Measurements from ENCODE around the gene CATSPER1. TPM values are rescaled to one million over a fixed set of nuclear protein-coding genes. Genes with fewer than 3 reads are reported as not detected.
A peak's percentile ranks its signal among the peaks of the same experiment; 100 is the strongest.
"Not testable (repeated sequence)": the region's sequence is repeated elsewhere in the genome, so short reads cannot be mapped to it uniquely, and the experiment has no call there.

CATSPER1 gene
- total RNA-seq, 1 donor from 2014 or later: not detected

DNA sequence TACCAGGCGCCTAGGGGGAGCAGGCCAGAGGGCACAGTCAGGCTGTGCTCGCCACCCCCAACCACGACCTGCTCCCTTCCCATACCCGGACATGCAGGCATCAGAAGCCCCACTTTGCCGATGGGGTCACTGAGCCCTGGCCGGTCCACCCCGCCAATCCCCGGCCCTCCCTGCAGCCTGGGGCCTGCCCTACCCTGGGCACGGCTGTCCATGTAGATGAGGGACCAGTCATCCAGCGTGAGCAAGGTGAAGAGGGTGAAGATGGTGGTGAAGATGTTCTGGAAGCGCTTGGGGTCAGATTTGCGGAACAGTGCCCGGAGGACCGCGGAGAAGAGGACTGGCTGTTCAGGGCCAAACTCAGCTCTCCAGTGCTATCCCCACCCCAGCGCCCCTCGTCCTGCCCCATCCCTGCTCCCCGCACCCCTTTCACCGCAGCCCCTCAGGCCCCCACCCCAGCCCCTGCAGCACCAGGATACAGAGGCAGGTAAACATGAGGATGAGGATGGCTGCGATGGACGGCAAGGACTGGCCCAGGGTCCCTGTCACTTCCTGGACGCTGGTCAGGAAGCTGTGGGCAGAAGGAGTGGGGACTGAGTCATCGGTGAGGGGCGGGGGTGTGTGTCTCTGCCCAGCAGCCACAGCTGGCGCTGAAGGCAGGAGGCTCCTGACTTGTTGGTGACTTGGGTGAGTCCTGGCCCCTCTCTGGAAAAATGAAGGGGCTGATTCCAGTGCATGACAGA is 5.5 kb downstream of the CATSPER1 start:
- peak; percentile 72 to 85 for DNase-seq (ENCODE audit: low read depth in 2 of 2)

DNA sequence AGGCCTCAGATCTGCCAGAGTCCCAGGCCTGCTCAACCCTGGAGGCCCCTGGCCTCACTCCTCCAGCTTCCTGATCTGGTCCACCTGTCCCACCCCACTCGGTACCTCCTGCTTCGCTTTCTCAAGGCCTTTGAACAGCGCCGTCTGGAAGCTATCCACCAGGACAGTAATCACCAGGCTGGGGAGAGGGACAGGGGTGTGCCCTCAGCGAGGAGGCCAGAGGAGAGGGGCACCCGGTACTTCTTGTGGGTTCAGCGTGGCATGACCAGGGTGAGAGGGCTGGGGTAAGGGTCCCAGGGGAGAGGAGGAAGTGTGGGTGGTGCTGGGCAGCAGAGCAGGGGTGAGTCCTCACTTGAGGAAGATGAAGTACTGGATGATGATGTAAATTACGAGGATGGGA is 6.1 kb downstream of the CATSPER1 start:
- DNase-seq (ENCODE audit: low read depth in 2 of 2): no peak

DNA sequence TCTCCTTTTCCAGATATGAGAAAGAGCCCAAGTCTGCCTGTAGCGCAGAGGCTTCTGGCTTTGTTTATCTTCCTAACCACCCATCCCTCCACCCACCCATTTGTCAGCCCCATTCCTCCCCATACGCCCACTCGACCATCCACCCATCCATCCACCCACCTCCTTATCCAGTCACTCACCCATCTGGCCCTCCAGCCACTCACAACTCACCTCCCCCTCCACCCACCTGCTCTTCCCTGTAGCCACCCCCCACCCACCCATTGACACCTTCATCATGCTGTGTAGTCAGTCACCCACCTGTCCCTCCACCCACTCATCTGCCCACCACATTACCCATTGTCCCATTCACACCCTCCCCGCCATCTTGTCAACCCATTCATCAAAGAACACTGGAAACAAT is 9.0 kb downstream of the CATSPER1 start:
- DNase-seq (ENCODE audit: low read depth in 2 of 2): no peak

DNA sequence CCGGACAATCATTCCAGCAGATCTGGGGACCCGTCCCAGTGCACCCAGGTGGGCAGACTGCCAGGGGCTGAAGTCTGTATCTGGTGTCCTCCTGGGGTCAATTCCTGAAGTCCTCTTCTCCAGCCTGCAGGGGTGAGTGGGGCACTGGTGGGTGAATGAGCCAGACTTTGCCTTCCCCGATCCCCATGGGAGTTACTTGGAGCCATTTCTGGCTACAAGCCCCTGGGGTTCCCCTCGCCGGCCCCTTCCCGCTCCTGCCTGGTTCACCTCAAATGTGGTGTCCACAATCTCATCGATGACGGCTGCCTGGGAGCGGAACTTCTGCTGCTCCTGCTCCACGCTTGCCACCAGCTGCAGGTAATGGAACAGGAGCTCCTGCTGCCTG is 9.5 kb downstream of the CATSPER1 start:
- DNase-seq (ENCODE audit: low read depth in 2 of 2): no peak

DNA sequence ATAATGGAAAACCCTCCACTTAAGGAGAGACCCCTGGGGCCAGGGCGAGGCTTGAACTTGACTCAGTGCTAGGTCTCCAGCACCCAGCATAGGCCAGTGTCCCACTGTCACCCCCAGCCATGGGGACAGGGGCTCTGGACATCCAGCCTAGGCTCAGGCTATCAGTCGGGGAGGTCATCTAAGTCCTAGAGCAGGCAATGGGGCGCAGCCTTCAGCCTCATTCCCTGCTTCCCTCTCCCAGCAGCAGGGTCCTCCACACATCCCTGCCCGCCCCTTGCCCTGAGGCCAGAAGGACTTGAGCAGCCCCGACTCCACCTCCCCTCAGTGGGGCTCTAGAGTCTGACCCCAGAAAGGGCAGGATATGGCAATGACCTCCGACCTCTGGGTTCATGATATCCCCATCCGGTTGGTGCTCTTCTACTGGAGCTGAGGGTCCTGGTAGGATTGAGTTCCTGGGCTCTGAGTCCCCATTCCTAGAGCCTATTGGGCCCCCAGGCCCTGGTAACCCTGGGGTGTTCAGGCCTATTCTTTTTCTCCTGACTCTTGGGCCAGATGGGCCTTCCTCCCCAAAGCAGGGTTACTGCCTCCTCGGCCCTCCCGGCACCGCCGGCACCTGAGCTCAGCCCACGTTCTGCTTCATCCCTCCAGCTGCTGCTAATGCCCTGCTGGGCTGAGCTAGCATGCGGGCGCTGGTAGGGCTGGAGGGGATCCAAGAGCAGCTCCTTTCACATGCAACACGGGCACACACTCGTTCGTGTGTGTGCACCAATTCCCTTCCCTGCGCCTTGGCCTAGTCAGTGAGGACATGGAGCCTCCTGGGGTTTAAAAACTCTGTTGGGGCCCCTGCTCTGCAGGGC is 10.1 kb downstream of the CATSPER1 start:
- DNase-seq (ENCODE audit: low read depth in 2 of 2): no peak

DNA sequence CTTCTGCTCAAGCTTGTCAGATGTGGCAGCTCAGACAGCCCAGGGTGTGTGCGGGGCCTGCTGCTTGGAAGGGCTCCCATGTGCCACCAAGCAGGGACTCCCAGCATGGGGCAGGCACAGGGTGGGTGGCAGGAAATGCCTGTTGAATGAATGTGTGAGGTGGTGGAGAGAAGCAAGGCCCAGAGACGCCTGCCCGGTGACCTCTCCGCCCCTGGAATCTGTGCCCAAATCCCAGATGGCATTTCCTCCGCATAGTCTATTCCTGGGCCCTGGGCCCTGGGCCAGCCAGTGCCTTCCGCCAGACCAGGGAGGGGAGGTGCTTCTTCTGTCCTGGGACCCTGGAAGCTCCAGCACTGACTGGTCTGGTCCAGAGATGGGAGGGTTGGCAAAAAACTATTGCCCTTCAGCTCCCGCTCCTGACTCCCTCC is 10.8 kb downstream of the CATSPER1 start:
- peak; percentile 48 to 58 for DNase-seq (ENCODE audit: low read depth in 2 of 2)

DNA sequence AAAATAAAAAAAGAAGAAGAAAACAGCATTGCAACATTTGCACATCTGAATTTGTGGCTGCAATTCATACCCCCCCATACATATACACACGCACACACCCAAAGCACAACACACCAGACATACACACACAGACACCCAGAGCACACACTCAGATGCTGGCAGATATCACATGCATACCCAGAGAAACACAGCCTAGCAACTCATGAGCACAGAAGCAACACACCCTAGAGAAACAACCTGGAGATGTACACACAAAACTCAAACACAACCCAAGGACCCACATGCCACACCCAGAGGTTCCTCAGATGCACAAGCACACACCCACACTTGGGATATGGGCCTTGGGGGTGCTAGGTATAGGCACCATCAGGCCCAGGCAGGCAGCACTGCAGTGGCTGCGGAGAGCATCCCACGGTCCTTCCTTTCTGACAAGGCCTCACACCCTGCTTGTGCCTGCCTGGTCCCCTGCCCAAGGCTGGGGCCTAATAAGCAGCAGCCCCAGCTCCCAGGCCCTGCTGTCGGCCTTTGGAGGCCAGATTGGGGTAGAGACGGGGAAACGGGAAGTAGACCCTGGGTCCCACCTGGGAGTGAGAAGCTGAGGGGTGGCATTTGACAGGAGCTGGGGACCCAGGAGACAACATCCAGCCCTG is 11.3 kb downstream of the CATSPER1 start:
- no peak for DNase-seq (ENCODE audit: low read depth in 2 of 2)

DNA sequence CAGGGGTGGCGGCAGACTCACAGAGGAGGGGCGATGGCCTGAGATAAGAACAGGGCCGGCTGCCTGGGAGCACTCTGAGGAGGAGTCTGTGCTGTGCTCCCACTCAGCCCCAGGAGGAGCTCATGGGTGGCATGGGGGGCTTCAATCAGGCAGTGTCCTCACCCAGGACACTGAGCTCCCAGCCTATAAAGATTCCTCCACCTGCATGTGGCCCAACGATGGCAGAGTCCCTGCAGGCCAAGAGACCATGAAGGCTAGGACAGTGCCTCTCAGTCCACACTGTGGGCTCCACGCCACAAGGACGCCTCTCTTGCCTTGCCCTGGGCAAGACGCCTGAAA is 12.5 kb downstream of the CATSPER1 start:
- no peak for DNase-seq (ENCODE audit: low read depth in 2 of 2)

DNA sequence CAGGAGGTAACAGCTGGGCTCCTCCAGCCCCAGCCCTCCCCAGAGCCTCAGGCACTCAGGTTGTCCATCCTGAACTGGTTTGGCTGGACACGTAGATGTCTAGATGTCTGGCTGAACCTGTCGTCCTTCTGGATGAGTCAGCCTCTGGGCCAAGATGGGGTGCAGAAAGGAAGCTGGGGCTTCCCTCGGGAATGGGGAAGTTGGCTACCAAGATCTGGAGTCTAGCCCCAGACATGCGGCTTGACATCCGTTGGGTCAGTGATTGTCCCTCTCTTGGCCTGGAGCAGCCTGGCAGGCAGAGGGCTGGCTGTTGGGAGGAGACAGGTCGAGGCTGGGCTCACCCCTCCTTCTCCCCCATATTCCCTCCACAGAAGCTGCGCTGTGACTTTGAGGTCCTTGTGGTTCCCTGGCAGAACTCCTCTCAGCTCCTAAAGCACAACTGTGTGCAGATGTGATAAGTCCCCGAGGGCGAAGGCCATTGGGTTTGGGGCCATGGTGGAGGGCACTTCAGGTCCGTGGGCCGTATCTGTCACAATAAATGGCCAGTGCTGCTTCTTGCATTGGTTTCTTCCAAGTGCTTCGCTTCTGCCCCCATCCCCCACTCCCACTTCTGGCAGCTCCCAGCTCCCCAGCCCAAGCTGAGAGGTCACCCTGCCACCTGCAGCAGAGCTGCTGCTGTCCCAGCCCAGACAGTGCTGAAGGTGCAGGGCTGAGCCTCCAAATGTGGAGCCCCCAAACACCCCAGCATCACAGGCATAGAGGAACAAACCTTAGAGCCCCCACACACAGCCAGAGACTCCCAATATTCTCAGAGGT is 13.1 kb downstream of the CATSPER1 start:
- peak in 1 of 2 donors; percentile 41 for DNase-seq (ENCODE audit: low read depth in 2 of 2)

DNA sequence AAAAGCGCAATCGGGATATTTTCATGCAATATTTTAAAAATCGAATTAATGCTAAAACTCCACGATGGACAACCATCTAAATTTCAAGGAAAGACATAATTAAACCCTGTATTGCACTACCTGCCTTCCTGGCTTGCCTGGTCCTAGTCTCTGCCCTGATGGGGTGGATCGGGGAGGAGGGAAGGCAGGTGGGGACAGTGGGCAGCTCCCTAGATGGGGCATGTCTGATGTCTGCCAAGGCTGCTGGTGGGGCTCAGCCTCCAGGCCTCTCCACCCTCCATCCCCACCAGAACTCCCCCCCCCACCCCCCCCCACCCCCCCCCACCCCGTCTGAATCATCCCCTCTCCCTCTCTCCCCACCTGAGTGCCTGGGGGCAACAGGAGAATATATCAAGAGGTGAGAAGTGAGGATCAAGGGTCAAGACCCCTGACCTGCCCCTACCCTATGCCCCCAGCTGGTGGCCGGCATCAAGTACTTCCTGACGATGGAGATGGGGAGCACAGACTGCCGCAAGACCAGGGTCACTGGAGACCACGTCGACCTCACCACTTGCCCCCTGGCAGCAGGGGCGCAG is 13.8 kb downstream of the CATSPER1 start:
- no peak for DNase-seq (ENCODE audit: low read depth in 2 of 2)

DNA sequence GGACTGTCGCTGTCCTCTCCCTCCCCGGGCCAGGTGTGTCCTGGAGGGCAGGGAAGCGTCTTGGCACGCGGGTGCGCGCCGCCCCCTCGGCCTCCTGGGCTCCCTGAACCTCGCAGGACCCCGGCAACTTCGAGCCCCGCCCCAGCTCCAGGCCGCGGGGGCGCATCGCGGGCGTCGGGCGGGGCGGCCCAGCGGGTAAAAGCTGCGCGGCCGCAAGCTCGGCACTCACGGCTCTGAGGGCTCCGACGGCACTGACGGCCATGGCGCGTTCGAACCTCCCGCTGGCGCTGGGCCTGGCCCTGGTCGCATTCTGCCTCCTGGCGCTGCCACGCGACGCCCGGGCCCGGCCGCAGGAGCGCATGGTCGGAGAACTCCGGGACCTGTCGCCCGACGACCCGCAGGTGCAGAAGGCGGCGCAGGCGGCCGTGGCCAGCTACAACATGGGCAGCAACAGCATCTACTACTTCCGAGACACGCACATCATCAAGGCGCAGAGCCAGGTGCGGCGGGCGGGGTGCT is 14.4 kb downstream of the CATSPER1 start, which contains the start of gene CST6:
CST6 (plus strand) TSS at position 224 of the 519 bp plus-strand sequence; CDS start at position 261, 37 bp downstream.
- no peak for DNase-seq (ENCODE audit: low read depth in 2 of 2)

DNA sequence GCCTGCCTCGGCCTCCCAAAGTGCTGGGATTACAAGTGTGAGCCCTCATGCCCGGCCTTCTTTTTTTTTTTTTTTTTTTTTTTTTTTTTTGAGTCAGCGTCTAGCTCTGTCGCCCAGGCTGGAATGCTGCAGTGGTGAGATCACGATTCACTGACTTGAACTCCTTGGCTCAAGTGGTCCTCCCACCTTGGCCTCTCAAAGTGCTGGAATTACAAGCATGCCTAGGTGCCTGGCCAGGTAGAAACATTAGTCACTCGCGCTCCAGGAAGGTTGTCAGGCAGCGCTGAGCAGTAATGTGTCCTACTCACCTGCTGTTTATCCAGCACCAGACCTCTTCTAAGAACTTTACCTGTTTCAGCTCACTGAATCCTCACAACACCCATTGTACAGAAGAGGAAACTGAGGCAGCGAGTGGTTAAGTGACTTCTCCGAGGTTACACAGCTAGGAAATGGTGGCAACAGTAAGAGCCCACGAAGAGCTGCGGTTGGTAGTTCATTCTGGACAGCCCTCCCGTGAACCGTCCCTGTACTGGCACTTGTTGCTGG is 15.0 kb downstream of the CATSPER1 start:
- DNase-seq (ENCODE audit: low read depth in 2 of 2): peak in 1 of 2 donors; percentile 37

DNA sequence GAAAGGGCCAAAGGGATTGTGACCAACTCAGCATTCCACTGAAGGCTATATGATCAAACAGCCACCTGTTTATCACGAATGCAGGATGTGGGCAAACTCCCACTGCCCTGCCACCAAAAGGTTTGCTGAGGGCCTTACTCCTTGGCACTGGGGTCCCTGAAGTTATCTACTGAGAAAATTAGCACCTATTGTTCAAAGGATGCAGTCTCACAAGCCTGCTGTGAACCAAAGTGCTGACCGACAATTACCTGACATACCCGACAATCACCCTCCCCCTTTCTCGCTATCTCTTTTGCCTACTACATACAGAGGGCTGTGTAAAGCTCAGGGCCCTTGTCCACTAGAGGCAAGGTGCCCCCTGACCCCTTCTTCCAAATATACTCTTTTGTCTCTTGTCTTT is 16.2 kb downstream of the CATSPER1 start:
- DNase-seq (ENCODE audit: low read depth in 2 of 2): not testable (repeated sequence)

DNA sequence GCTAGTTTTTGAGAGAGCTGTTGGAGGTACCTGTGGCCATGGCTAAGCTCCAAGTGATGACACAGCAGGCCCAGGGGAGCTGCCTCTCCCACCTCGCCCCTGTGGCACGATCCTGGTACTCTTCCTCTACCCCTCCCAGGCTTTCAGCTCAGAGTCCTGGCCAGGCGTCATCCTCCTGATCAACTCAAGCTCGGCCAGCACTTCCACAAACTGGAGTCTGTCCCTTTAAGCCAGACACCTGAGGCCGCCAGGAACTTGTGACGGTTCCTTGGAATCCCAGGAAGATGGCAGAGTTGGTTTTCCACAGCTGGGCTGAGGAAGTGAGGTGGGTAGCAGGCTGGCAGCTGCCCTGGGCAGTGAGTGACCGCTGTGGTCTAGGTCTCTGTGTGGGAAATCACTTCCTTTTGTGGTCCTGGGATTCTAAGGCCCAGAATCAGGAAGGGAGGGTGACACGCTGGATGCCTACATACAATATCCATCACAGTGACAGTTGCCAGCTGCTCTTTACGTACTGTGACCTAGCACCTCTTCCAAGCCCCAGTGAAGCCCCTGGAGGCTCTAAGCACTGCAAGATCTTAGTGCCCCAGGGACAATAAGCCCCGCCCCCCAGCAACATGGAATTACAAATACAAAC is 17.7 kb downstream of the CATSPER1 start:
- no peak for DNase-seq (ENCODE audit: low read depth in 2 of 2)

DNA sequence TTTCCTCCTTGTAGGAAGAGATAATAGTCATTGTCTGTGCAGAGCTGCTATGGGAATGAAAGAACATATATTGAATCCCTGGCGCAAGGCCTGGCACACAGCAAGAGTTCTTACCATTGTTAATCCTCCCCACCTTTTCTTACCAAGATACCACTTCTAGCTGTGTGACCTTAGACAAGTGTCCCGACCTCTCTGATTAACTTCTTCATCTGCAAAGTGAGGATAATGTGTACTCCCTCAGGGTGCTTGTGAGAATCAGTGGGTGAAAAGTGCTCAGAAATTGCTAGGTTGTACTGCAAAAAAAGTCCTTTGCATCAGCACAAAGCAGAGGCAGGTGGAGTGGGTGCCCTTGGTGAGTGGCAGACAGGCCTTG is 18.2 kb downstream of the CATSPER1 start:
- no peak for DNase-seq (ENCODE audit: low read depth in 2 of 2)

DNA sequence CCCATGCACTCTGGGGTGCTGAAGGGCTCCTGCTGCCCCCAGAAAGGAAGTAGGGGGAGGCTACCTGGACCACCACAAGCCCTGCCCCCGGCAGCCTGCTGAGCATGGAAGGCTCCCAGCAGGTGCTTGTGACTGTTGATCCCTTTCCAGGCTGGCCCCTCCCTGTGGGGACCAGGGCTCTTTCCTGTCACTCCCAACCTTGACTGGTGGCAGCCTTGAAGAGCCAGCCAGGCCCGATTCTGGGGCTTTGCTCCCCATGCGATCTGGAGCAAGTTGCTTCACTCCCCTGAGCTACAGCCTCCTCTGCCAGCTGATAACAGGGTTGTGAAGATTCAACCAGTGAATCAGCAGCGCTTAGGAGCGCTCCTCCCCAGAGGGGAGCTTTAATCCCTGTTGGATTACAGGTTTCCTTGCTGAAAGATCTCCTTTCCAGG is 19.1 kb downstream of the CATSPER1 start:
- no peak for DNase-seq (ENCODE audit: low read depth in 2 of 2)

DNA sequence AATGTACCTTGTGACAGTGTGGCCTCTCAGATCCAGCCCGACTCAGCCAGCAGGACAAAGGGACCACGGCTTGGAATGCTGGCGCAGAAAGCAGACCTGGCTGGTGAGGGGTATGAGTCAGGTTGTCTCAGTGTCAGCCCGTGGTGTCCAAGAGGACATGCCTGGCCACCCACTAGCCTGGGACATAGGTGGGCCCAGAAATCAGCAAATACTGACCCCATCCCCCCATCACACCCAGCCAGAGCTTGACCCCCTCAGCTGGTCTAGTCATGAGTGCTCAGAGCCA is 19.4 kb downstream of the CATSPER1 start:
- DNase-seq (ENCODE audit: low read depth in 2 of 2): no peak

DNA sequence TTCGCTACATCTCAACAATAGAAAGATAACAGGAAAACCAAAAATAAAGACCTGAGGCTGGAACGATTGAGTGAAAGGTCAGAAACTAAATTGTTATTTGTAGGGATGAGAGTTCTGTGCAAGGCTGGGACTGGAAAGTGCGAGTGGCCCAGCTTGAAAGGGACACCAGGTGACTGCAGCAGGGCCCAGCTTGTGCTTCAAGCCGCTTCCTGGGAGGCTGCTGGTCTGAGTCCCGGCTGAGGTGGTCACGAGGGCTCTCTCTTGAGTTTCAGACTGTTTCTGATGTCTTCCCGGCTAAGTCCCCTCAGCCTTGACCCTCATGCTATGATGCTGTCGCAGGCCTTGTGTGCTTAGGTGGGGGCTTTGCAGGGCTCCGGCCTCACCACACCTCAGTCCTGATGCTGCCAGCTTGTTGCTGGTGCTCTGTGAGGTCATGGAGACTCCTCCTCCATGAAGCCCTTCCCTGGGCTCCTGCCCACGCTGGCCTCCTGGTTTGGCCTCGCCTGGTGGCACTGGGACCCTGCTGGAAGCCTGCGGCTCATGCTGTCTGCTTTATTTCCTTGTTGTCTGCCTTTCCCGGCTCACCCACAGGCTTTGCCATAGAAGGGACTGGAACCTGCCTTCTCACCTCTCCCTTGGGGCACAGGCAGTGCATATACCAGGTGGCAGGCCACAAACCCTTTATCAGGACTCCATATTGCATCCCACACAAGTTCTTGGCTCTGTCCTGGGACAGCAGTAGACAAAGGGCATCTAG is 20.0 kb downstream of the CATSPER1 start:
- DNase-seq (ENCODE audit: low read depth in 2 of 2): no peak

DNA sequence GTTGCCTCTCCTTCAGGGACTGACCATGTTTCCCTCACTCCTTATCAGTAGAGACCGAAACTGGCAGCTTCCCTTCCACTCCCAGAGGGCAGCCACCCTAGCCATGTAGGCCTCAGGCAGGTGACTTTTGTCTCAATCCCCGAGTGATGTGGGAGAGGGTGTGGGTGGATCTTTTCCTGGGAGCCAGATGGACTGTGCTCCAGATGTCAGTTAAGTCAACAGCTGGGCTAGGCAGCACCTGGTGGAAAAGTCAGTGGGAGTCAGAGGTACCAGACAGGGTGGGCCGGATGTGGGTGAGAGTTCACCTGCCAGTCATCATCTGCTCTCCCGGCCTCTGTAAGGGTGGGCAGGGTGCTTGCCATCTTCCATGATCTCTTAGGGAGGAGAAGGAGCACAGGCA is 22.1 kb downstream of the CATSPER1 start:
- no peak for DNase-seq (ENCODE audit: low read depth in 2 of 2)

DNA sequence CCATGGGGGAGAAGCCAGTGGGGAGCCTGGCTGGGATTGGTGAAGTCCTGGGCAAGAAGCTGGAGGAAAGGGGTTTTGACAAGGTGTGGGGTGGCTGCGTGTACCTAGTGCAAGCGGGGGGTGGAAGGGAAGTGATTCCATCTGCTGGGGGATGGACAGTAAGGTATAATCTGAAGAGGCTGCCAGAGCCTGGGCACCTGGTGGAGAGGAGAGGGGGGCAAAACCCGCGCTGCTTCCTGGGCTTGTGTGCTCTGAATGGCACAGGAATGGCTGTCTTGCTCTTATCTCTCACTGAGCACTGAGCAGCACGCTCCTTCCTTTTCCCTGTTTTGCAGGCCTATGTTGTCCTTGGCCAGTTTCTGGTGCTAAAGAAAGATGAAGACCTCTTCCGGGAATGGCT is 23.0 kb downstream of the CATSPER1 start:
- no peak for DNase-seq (ENCODE audit: low read depth in 2 of 2)
